A549 (cell line): ENCODE measurements around the gene VPS37B. TPM values are rescaled to one million over a fixed set of nuclear protein-coding genes. Genes with fewer than 3 reads are reported as not detected.

ENCODE experiments used
- ATAC-seq, 2 experiments: fragments of 200-7000 bp in 1 of 2; fragments of >200 bp in 1 of 2; cut with Nextera tagmentation in 1 of 2; cut with Tn5 transposase in 1 of 2; 3 replicates each; pipeline versions ENCODE4 v1.8.0 to v1.9.1; 2018 to 2020; ENCODE audit warnings: mild to moderate bottlenecking in 1 of 2, moderate library complexity in 1 of 2
- CTCF ChIA-PET: fragments of 300-600 bp; sonication (Branson Sonifier 250); formaldehyde crosslinking; extraction: SDS; loops from one replicate; lab custom pipeline; 2021; ENCODE audit warnings: antibody characterized with exemption, inconsistent platforms; lab: Yijun Ruan, JAX
- POLR2A ChIA-PET: fragments of 350-600 bp; formaldehyde crosslinking; extraction: SDS; loops from one replicate; lab custom pipeline; 2021; ENCODE audit warnings: antibody characterized with exemption, inconsistent platforms; lab: Yijun Ruan, JAX
- DNase-seq, 2 experiments: peaks; one replicate each; pipeline versions ENCODE4 v3.0.0 to v3.0.0-alpha.2; 2011 to 2016; ENCODE audit warnings: low read depth in 1 of 2, low spot score in 1 of 2
- FAIRE-seq: peaks from 2 replicates; lab custom pipeline; 2011; peaks lifted over from hg19 to GRCh38; lab: Jason Lieb, UNC
- H3K27ac ChIP-seq, 2 experiments: fragments of >200 bp; sonication (Bioruptor Twin); formaldehyde crosslinking; 3 replicates each; pipeline ENCODE4 v1.5.1; 2016 to 2017
- H3K4me1 ChIP-seq: fragments of >200 bp; sonication (Bioruptor Twin); formaldehyde crosslinking; 3 replicates; pipeline ENCODE4 v1.6.1; 2016
- H3K4me2 ChIP-seq: fragments of >200 bp; sonication (Bioruptor Twin); formaldehyde crosslinking; 3 replicates; pipeline ENCODE4 v1.6.1; 2016
- H3K4me3 ChIP-seq: fragments of >200 bp; sonication (Bioruptor Twin); formaldehyde crosslinking; 3 replicates; pipeline ENCODE4 v1.5.1; 2016
- H3K9me3 ChIP-seq: fragments of >200 bp; sonication (Bioruptor Twin); formaldehyde crosslinking; 3 replicates; pipeline ENCODE4 v1.6.1; 2016
- ATOH8 ChIP-seq: fragments of 250-450 bp; sonication (Bioruptor Pico); IDR thresholded peaks from 2 replicates; pipeline ENCODE4 v1.5.0; 2020; ENCODE audit warnings: low read depth, mild to moderate bottlenecking, moderate library complexity
- CEBPB ChIP-seq, 2 experiments: fragments of >200 bp in 1 of 2; sonication (Bioruptor Twin) in 1 of 2; formaldehyde crosslinking in 1 of 2; IDR thresholded peaks; 2 replicates each; pipeline ENCODE4 v1.6.1; 2012 to 2016
- CHD4 ChIP-seq: fragments of 200-600 bp; sonication (generic); IDR thresholded peaks from 2 replicates; pipeline ENCODE4 v1.6.1; 2016; ENCODE audit warnings: antibody characterized with exemption, mild to moderate bottlenecking, borderline replicate concordance
- EHF ChIP-seq: fragments of 250-450 bp; sonication (Bioruptor Pico); IDR thresholded peaks from 2 replicates; pipeline ENCODE4 v1.5.0; 2020; ENCODE audit warnings: mild to moderate bottlenecking
- EP300 ChIP-seq, 2 experiments: fragments of >200 bp; sonication (Bioruptor Twin); formaldehyde crosslinking; IDR thresholded peaks; 2 replicates in 1 of 2; 3 replicates in 1 of 2; pipeline ENCODE4 v1.6.1; 2016 to 2017
- ESRRA ChIP-seq: fragments of 150-350 bp; IDR thresholded peaks from 2 replicates; pipeline ENCODE4 v1.6.1; 2014; ENCODE audit warnings: mild to moderate bottlenecking, low read length, borderline replicate concordance
- FOSB ChIP-seq: fragments of 250-450 bp; sonication (Bioruptor Pico); IDR thresholded peaks from 2 replicates; pipeline ENCODE4 v1.5.0; 2020; ENCODE audit warnings: mild to moderate bottlenecking, moderate library complexity
- FOSL2 ChIP-seq, 2 experiments: fragments of 450-650 bp in 1 of 2; fragments of >200 bp in 1 of 2; sonication (Bioruptor Twin) in 1 of 2; formaldehyde crosslinking; IDR thresholded peaks; 2 replicates each; pipeline versions ENCODE4 v1.5.0 to v1.6.1; 2016 to 2020; ENCODE audit warnings: mild to moderate bottlenecking in 1 of 2, moderate library complexity in 1 of 2
- GATA3 ChIP-seq: IDR thresholded peaks from 2 replicates; pipeline ENCODE4 v1.6.1; 2012; ENCODE audit warnings: borderline replicate concordance
- HDAC2 ChIP-seq: fragments of 200-600 bp; sonication (generic); IDR thresholded peaks from 2 replicates; pipeline ENCODE4 v1.6.1; 2016
- PHF8 ChIP-seq: fragments of 200-600 bp; sonication (generic); IDR thresholded peaks from 2 replicates; pipeline ENCODE4 v1.6.1; 2016; ENCODE audit warnings: low read depth, mild to moderate bottlenecking, antibody characterized with exemption, moderate library complexity, borderline replicate concordance
- RAD21 ChIP-seq, 2 experiments: fragments of >200 bp in 1 of 2; sonication (Bioruptor Twin) in 1 of 2; formaldehyde crosslinking in 1 of 2; IDR thresholded peaks in 1 of 2; conservative IDR thresholded peaks in 1 of 2; 2 replicates in 1 of 2; 3 replicates in 1 of 2; pipeline ENCODE4 v1.6.1; 2012 to 2018; ENCODE audit warnings: inconsistent platforms in 1 of 2
- RARB ChIP-seq: fragments of 250-450 bp; sonication (Bioruptor Pico); IDR thresholded peaks from 2 replicates; pipeline ENCODE4 v1.8.0; 2021; ENCODE audit warnings: mild to moderate bottlenecking, moderate library complexity
- RNF2 ChIP-seq: fragments of 200-600 bp; sonication (generic); IDR thresholded peaks from 2 replicates; pipeline ENCODE4 v1.6.1; 2016; ENCODE audit warnings: low read depth, mild to moderate bottlenecking, antibody characterized with exemption, moderate library complexity, borderline replicate concordance
- SMC3 ChIP-seq: fragments of >200 bp; sonication (Bioruptor Twin); formaldehyde crosslinking; IDR thresholded peaks from 3 replicates; pipeline ENCODE4 v1.6.1; 2018; ENCODE audit warnings: inconsistent platforms
- SREBF2 ChIP-seq: fragments of 450-650 bp; IDR thresholded peaks from 2 replicates; pipeline ENCODE4 v1.6.1; 2014; ENCODE audit warnings: mild to moderate bottlenecking, moderate library complexity
- TP53 ChIP-seq: fragments of 250-450 bp; sonication (Bioruptor Pico); IDR thresholded peaks from 2 replicates; pipeline ENCODE4 v1.5.0; 2021; ENCODE audit warnings: mild to moderate bottlenecking, moderate library complexity
- ZC3H11A ChIP-seq: fragments of 450-650 bp; IDR thresholded peaks from 2 replicates; pipeline ENCODE4 v1.6.1; 2014; ENCODE audit warnings: antibody characterized with exemption, mild to moderate bottlenecking
- ZNF302 ChIP-seq: fragments of 250-450 bp; sonication (Bioruptor Pico); IDR thresholded peaks from 2 replicates; pipeline ENCODE4 v1.9.0; 2021; ENCODE audit warnings: inconsistent platforms, mild to moderate bottlenecking, moderate library complexity
- WGBS: methylation state at CpG from one replicate; pipeline ENCODE4 v1.1.6; 2017; ENCODE audit errors: missing lambda C conversion rate; 5-methylcytosine and 5-hydroxymethylcytosine counted together
- polyA plus RNA-seq, 4 experiments: library from polyadenylated mRNA; depleted of rRNA in 3 of 4; stranded (reverse); fragments of >200 nt; fragmentation: RNase III in 1 of 4; extraction: RNeasy Plus Mini Kit Qiagen cat#74134 plus additional on column Dnase treatment in 1 of 4; gene quantifications; 2 replicates in 3 of 4; 3 replicates in 1 of 4; pipeline ENCODE4 v1.2.3, GENCODE V29; 2011 to 2017
- TF ChIP-seq, protein P1 (sequence below): fragments of >200 bp; sonication (Bioruptor Twin); formaldehyde crosslinking; IDR thresholded peaks from 2 replicates; pipeline ENCODE4 v1.6.1; 2016
- TF ChIP-seq, protein P2 (sequence below): IDR thresholded peaks from 2 replicates; pipeline ENCODE4 v1.6.1; 2012; ENCODE audit warnings: low read depth, borderline replicate concordance

VPS37B gene
- polyA plus RNA-seq, 2 of the 4 experiments (the other 2 are of a cell fraction): 17.0 to 18.6 TPM

- DNase-seq: no peak
- no peak for TF ChIP-seq ZNF302 (CRISPR knock-in tag)
- TF ChIP-seq EHF (CRISPR knock-in tag): no peak
- no peak for TF ChIP-seq ATOH8 (CRISPR knock-in tag)
- TF ChIP-seq, protein P1, sequence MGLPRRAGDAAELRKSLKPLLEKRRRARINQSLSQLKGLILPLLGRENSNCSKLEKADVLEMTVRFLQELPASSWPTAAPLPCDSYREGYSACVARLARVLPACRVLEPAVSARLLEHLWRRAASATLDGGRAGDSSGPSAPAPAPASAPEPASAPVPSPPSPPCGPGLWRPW: no peak
- TF ChIP-seq EP300 (IDR thresholded peaks at IDR 0.05): no peak
- TF ChIP-seq CEBPB (IDR thresholded peaks at IDR 0.05): no peak
- TF ChIP-seq ESRRA: no peak
- TF ChIP-seq FOSB (CRISPR knock-in tag): no peak
- no peak for TF ChIP-seq CHD4
- TF ChIP-seq, protein P2, sequence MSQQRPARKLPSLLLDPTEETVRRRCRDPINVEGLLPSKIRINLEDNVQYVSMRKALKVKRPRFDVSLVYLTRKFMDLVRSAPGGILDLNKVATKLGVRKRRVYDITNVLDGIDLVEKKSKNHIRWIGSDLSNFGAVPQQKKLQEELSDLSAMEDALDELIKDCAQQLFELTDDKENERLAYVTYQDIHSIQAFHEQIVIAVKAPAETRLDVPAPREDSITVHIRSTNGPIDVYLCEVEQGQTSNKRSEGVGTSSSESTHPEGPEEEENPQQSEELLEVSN: no peak
- no peak for TF ChIP-seq SREBF2
- no peak for TF ChIP-seq ZC3H11A
- TF ChIP-seq RAD21 (conservative IDR thresholded peaks at IDR 0.05 in 1 of 2, IDR thresholded peaks at IDR 0.05 in 1 of 2): no peak
- TF ChIP-seq, all 56 proteins: peak for 0
- peaks cover 15% of the 10 kb centered on the region; the same call in 2 of the 3 replicates for H3K4me1 ChIP-seq
- no peak overlapping the region for H3K4me3 ChIP-seq
- FAIRE-seq (no peak), ATAC-seq (peak; percentile 24 to 34; a peak in 3 of 6 replicates)
- ChIA-PET POLR2A (no interaction called here), CTCF (interaction anchor here (1.1 kb wide), 2 partner anchors 38 to 47 kb away, joined by 3 read pairs; no protein-coding TSS in a partner anchor)
- no peak overlapping the region for H3K4me2 ChIP-seq
- 63% methylated on average over 7 of the region's 7 CpGs for WGBS
- no peaks in the 10 kb centered on the region for H3K9me3 ChIP-seq
- peak overlapping the region in 1 of 2 experiments; percentile 36; a peak in 1 of 6 replicates for H3K27ac ChIP-seq
Observed at GRCh38 chr12:122903693-122904034, 7.7 kb upstream of the VPS37B start.

DNA sequence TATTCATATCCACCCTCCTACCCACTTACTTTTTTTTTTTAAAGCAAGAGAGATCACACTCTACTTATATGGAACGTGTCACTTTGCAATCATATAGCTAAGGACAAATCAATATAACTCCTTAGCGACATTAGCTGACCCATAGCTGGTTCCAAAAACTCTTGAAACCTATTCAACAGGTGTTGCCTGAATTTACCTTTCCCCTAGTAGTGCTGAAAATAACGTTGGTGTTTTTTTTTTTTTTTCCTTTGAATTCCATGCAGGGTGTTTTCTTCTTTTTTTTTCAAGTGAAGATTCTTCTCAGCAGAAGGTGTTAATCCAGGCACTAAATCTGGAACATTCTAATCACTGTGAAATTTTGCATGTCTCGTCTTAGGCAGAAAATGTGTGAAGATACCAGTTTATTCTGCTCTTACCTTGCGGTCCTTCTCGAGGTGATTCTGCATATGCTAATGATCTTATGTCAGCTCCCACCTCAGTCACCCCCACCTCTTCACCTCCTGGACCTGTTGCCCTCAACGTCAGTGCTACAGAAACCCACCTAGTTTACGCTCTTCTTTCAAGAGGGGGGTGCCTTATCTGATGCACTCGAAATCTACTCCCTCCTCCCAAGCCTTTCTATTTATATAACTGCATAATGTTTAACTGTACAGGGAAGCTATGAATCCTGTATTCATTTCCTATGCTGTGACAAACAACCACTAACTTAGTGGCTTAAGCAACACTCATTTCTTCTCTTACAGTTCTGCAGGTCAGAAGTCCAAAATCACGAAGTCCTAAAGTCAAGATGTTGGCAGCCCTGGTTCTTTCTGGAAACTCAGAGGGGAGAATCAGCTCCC lies 7.1 kb upstream of the VPS37B start:
- no peaks in the 10 kb centered on the region for H3K9me3 ChIP-seq
- FAIRE-seq (no peak), DNase-seq (no peak)
- no peak for TF ChIP-seq RAD21 (conservative IDR thresholded peaks at IDR 0.05 in 1 of 2, IDR thresholded peaks at IDR 0.05 in 1 of 2)
- no peak for TF ChIP-seq RNF2
- TF ChIP-seq SMC3: no peak
- no peak for TF ChIP-seq EHF (CRISPR knock-in tag)
- no peak for TF ChIP-seq RARB
- no peak for TF ChIP-seq GATA3
- no peak for TF ChIP-seq HDAC2
- no peak for TF ChIP-seq PHF8
- TF ChIP-seq TP53 (CRISPR knock-in tag): no peak
- no peak for TF ChIP-seq FOSL2 (IDR thresholded peaks at IDR 0.05)
- no peak for TF ChIP-seq FOSL2 (CRISPR knock-in tag; IDR thresholded peaks at IDR 0.05)
- TF ChIP-seq, all 56 proteins: peak for 0
- WGBS: 45% methylated on average over 10 of the region's 10 CpGs
- ChIA-PET POLR2A (no interaction called here), CTCF (interaction anchor here (0.6 to 1.1 kb wide), 5 partner anchors 35 to 49 kb away, joined by 3 to 5 read pairs (median 3); no protein-coding TSS in a partner anchor)
- peak in 1 of 2 experiments; percentile 14; a peak in 2 of 6 replicates for ATAC-seq
- Histone ChIP-seq H3K4me2 (0 out of 3 replicates have a peak overlapping the region, but pooled peaks have one; percentile 10), H3K4me3 (no peak overlapping the region), H3K4me1 (peaks cover 21% of the 10 kb centered on the region), H3K27ac (peak overlapping the region in 1 of 2 experiments; percentile 36; a peak in 1 of 6 replicates)
